Epithelial cell of proximal tubule (primary cell): Measurements from ENCODE around the gene DNAH14. TPM values are rescaled to one million over a fixed set of nuclear protein-coding genes. Genes with fewer than 3 reads are reported as not detected.

ENCODE experiments used
- DNase-seq: peaks from one replicate; pipeline ENCODE4 v3.0.0-alpha.2; 2011; ENCODE audit warnings: low read depth
- H3K4me3 ChIP-seq: 2 replicates; pipeline ENCODE4 v1.5.1; 2011; ENCODE audit warnings: low read depth, mild to moderate bottlenecking, low read length
- CTCF ChIP-seq: conservative IDR thresholded peaks from 2 replicates; pipeline ENCODE4 v1.5.1; 2012; ENCODE audit warnings: low read depth, mild to moderate bottlenecking, low read length
- total RNA-seq: library from RNA; depleted of rRNA; stranded (reverse); fragments of >200 nt; gene quantifications from 2 replicates; pipeline ENCODE4 v1.2.3, GENCODE V29; 2015

Gene DNAH14
- total RNA-seq, 1 donor from 2014 or later, result 20.8 TPM

- TF ChIP-seq CTCF, result no peak
- DNase-seq, result no peak
- no peak overlapping the region for H3K4me3 ChIP-seq
These were observed 512.6 kb downstream of the DNAH14 start for GRCh38 chr1:225442123-225442505.

GRCh38 chr1:225445639-225446594 is 516.4 kb downstream of the DNAH14 start:
- no peak overlapping the region for H3K4me3 ChIP-seq
- DNase-seq, result peak; percentile 92
- TF ChIP-seq CTCF, result no peak

- TF ChIP-seq CTCF, result no peak
- no peak for DNase-seq
- no peak overlapping the region for H3K4me3 ChIP-seq
These were observed 517.1 kb downstream of the DNAH14 start for GRCh38 chr1:225446595-225446960.

- H3K4me3 ChIP-seq, result no peak overlapping the region
- DNase-seq, result no peak
- TF ChIP-seq CTCF, result no peak
These were observed 517.6 kb downstream of the DNAH14 start for GRCh38 chr1:225446981-225447615.

GRCh38 chr1:225447650-225448089 is 518.2 kb downstream of the DNAH14 start:
- DNase-seq, result no peak
- no peak for TF ChIP-seq CTCF
- no peak overlapping the region for H3K4me3 ChIP-seq

GRCh38 chr1:225448146-225448805 is 518.8 kb downstream of the DNAH14 start:
- no peak overlapping the region for H3K4me3 ChIP-seq
- no peak for DNase-seq
- no peak for TF ChIP-seq CTCF
